Ovary (tissue), 3 donors: ENCODE results near the gene TAF3.

Source experiments
- CTCF ChIP-seq, 3 donors: fragments of 450-650 bp in 2 of 3; fragments of 200-600 bp in 1 of 3; IDR thresholded peaks; one replicate each; pipeline versions ENCODE4 v1.5.1 to v1.8.0; 2016 to 2022; ENCODE audit warnings: antibody characterized with exemption in 3 of 3, mild to moderate bottlenecking in 1 of 3
- EP300 ChIP-seq: sonication (generic); formaldehyde crosslinking; IDR thresholded peaks from one replicate; pipeline ENCODE4 v1.6.1; 2017; ENCODE audit warnings: antibody characterized with exemption
- POLR2A ChIP-seq: fragments of 450-650 bp; IDR thresholded peaks from one replicate; pipeline ENCODE4 v1.6.1; 2017; ENCODE audit warnings: antibody characterized with exemption, mild to moderate bottlenecking, moderate library complexity
- donor health status: DM: no; HTN: no; CAD: no.

- TF ChIP-seq CTCF (IDR thresholded peaks at IDR 0.05) = no peak
- TF ChIP-seq POLR2A = no peak
- TF ChIP-seq EP300 = no peak
These were observed 786 bp downstream of the TAF3 start for GRCh38 chr10:7819121-7819460.
